Midbrain (tissue), 1 donor: ENCODE data around the gene SYT17.

ENCODE experiments used
- DNase-seq: peaks from one replicate; lab custom pipeline; 2025; lab: John Stamatoyannopoulos, UW

The SYT17 gene

GRCh38 chr16:19139436-19140091 is 28.5 kb upstream of the SYT17 start:
- no peak for DNase-seq

- DNase-seq: no peak
These were observed 27.6 kb upstream of the SYT17 start for GRCh38 chr16:19140396-19140795.

- no peak for DNase-seq
These were observed 25.0 kb upstream of the SYT17 start for GRCh38 chr16:19142939-19143598.

- DNase-seq: no peak
These were observed 24.5 kb upstream of the SYT17 start for GRCh38 chr16:19143599-19143956.

- DNase-seq: no peak
These were observed 23.0 kb upstream of the SYT17 start for GRCh38 chr16:19145010-19145409.

GRCh38 chr16:19147126-19147525 is 20.9 kb upstream of the SYT17 start:
- no peak for DNase-seq

- DNase-seq: no peak
These were observed 20.4 kb upstream of the SYT17 start for GRCh38 chr16:19147627-19148026.

GRCh38 chr16:19148189-19148588 is 19.9 kb upstream of the SYT17 start:
- no peak for DNase-seq

GRCh38 chr16:19151310-19151709 is 16.7 kb upstream of the SYT17 start:
- no peak for DNase-seq

- DNase-seq: no peak
These were observed 16.0 kb upstream of the SYT17 start for GRCh38 chr16:19152042-19152441.

- DNase-seq: no peak
These were observed 14.2 kb upstream of the SYT17 start for GRCh38 chr16:19153876-19154275.

- DNase-seq: no peak
These were observed 6.0 kb upstream of the SYT17 start for GRCh38 chr16:19162085-19162484.

GRCh38 chr16:19163215-19163614 is 4.8 kb upstream of the SYT17 start:
- no peak for DNase-seq

GRCh38 chr16:19164285-19164684 is 3.8 kb upstream of the SYT17 start:
- DNase-seq: no peak

GRCh38 chr16:19165101-19165500 is 2.9 kb upstream of the SYT17 start:
- no peak for DNase-seq

GRCh38 chr16:19166500-19166899 is 1.5 kb upstream of the SYT17 start:
- DNase-seq: no peak

GRCh38 chr16:19168371-19169081 is 486 bp downstream of the SYT17 start:
- DNase-seq: peak; percentile 64

- DNase-seq: no peak
These were observed 1.1 kb downstream of the SYT17 start for GRCh38 chr16:19169082-19169639.

GRCh38 chr16:19170043-19170655 is 2.1 kb downstream of the SYT17 start:
- DNase-seq: peak; percentile 32

- no peak for DNase-seq
These were observed 4.2 kb downstream of the SYT17 start for GRCh38 chr16:19172098-19172780.

GRCh38 chr16:19173059-19173458 is 5.0 kb downstream of the SYT17 start:
- no peak for DNase-seq
